Esophagus mucosa (tissue), 1 donor: ENCODE data around the gene GNA12. TPM values are rescaled to one million over a fixed set of nuclear protein-coding genes. Genes with fewer than 3 reads are reported as not detected.

Experiments
- ATAC-seq: fragments of 200-7000 bp; cut with Tn5 transposase; one replicate; pipeline ENCODE4 v1.9.1; 2020
- total RNA-seq: library from RNA; stranded (reverse); gene quantifications from one replicate; pipeline ENCODE4 v1.2.4, GENCODE V29; 2023
- donor health status: DM: yes; HTN: yes; CAD: no.

The GNA12 gene
- total RNA-seq, 1 donor from 2014 or later = 7.5 TPM

GRCh38 chr7:2802101-2802500, 42.0 kb downstream of the GNA12 start:
- ATAC-seq = no peak

GRCh38 chr7:2800931-2801688, 43.0 kb downstream of the GNA12 start:
- ATAC-seq = no peak

- ATAC-seq = no peak
Observed at GRCh38 chr7:2800220-2800930, 43.7 kb downstream of the GNA12 start.

- ATAC-seq = no peak
Observed at GRCh38 chr7:2799253-2799652, 44.9 kb downstream of the GNA12 start.

GRCh38 chr7:2798669-2799068, 45.4 kb downstream of the GNA12 start:
- ATAC-seq = no peak

- no peak for ATAC-seq
Observed at GRCh38 chr7:2796358-2797352, 47.5 kb downstream of the GNA12 start.

- no peak for ATAC-seq
Observed at GRCh38 chr7:2795906-2796305, 48.2 kb downstream of the GNA12 start.

- ATAC-seq = no peak
Observed at GRCh38 chr7:2794836-2795636, 49.1 kb downstream of the GNA12 start.

- ATAC-seq = no peak
Observed at GRCh38 chr7:2792856-2793487, 51.1 kb downstream of the GNA12 start.

- ATAC-seq = no peak
Observed at GRCh38 chr7:2792235-2792634, 51.9 kb downstream of the GNA12 start.

- ATAC-seq = no peak
Observed at GRCh38 chr7:2791390-2791789, 52.7 kb downstream of the GNA12 start.

GRCh38 chr7:2787251-2787951, 56.7 kb downstream of the GNA12 start:
- ATAC-seq = no peak

- ATAC-seq = no peak
Observed at GRCh38 chr7:2786607-2787116, 57.4 kb downstream of the GNA12 start.

GRCh38 chr7:2785071-2785500, 59.0 kb downstream of the GNA12 start:
- peak; percentile 58 for ATAC-seq

GRCh38 chr7:2782565-2782964, 61.5 kb downstream of the GNA12 start:
- ATAC-seq = no peak

- ATAC-seq = no peak
Observed at GRCh38 chr7:2782121-2782520, 62.0 kb downstream of the GNA12 start.

- ATAC-seq = no peak
Observed at GRCh38 chr7:2781636-2782035, 62.5 kb downstream of the GNA12 start.

GRCh38 chr7:2779051-2779450, 65.1 kb downstream of the GNA12 start:
- no peak for ATAC-seq

GRCh38 chr7:2777898-2778535, 66.1 kb downstream of the GNA12 start:
- no peak for ATAC-seq

GRCh38 chr7:2776401-2776800, 67.7 kb downstream of the GNA12 start:
- ATAC-seq = no peak
